ENCODE measurements around the gene INO80B.
"Not testable (repeated sequence)": the region's sequence is repeated elsewhere in the genome, so short reads cannot be mapped to it uniquely, and the experiment has no call there.

The INO80B gene

GRCh38 chr2:74454654-74455511, at the start of gene INO80B:
INO80B (plus strand) TSS chr2:74455087; CDS start chr2:74455117, 30 bp downstream.
- peak; percentile 97 for DNase-seq

- DNase-seq: no peak
Observed at GRCh38 chr2:74406035-74406434, 48.9 kb upstream of the INO80B start.

- DNase-seq: no peak
Observed at GRCh38 chr2:74407682-74408081, 47.2 kb upstream of the INO80B start.

- DNase-seq: no peak
Observed at GRCh38 chr2:74413001-74413698, 41.7 kb upstream of the INO80B start.

- DNase-seq: no peak
Observed at GRCh38 chr2:74414441-74414840, 40.4 kb upstream of the INO80B start.

GRCh38 chr2:74414881-74415761, 39.8 kb upstream of the INO80B start:
- no peak for DNase-seq

GRCh38 chr2:74415762-74416395, 39.0 kb upstream of the INO80B start:
- DNase-seq: no peak

GRCh38 chr2:74416778-74417177, 38.1 kb upstream of the INO80B start:
- DNase-seq: peak; percentile 61

- no peak for DNase-seq
Observed at GRCh38 chr2:74417197-74417596, 37.7 kb upstream of the INO80B start.

- no peak for DNase-seq
Observed at GRCh38 chr2:74417763-74418162, 37.1 kb upstream of the INO80B start.

- no peak for DNase-seq
Observed at GRCh38 chr2:74418312-74418711, 36.6 kb upstream of the INO80B start.

GRCh38 chr2:74419345-74419744, 35.5 kb upstream of the INO80B start:
- no peak for DNase-seq

- no peak for DNase-seq
Observed at GRCh38 chr2:74420006-74420405, 34.9 kb upstream of the INO80B start.

- not testable (repeated sequence) for DNase-seq
Observed at GRCh38 chr2:74420443-74421103, 34.3 kb upstream of the INO80B start.

- peak; percentile 77 for DNase-seq
Observed at GRCh38 chr2:74421221-74421870, 33.5 kb upstream of the INO80B start, which contains the start of the genes C2orf81 and WDR54. C2orf81 (minus strand) TSS chr2:74421619; CDS start chr2:74421560, 59 bp downstream. WDR54 (plus strand) TSS chr2:74421730; CDS start chr2:74422154, 424 bp downstream.

- no peak for DNase-seq
Observed at GRCh38 chr2:74423231-74424095, 31.4 kb upstream of the INO80B start.

GRCh38 chr2:74424139-74424992, 30.5 kb upstream of the INO80B start:
- no peak for DNase-seq

- no peak for DNase-seq
Observed at GRCh38 chr2:74424995-74425406, 29.9 kb upstream of the INO80B start.

GRCh38 chr2:74425523-74425922, 29.4 kb upstream of the INO80B start:
- DNase-seq: no peak

All from NCI-H1694 treated with DMSO at 0.1 percent for 48 hours (cell line).